Measurements from ENCODE around the gene UQCRQ. TPM values are rescaled to one million over a fixed set of nuclear protein-coding genes. Genes with fewer than 3 reads are reported as not detected.

UQCRQ gene
- total and polyA plus RNA-seq, 9 of the 15 experiments (the other 6 are each of a cell fraction or from before 2014, with no cell fraction given), result 235 to 2,421 (median 883) TPM

GRCh38 chr5:132830436-132831094 lies 35.9 kb upstream of the UQCRQ start, which contains the start of gene SHROOM1 (continued):
- TF ChIP-seq ZHX1 (conservative IDR thresholded peaks at IDR 0.05; ENCODE audit: low read length) (no peak), MEIS2 (IDR thresholded peaks at IDR 0.05; ENCODE audit: partially characterized antibody) (no peak), TAF9B (IDR thresholded peaks at IDR 0.05; ENCODE audit: partially characterized antibody) (no peak), ZNF764 (CRISPR knock-in tag; IDR thresholded peaks at IDR 0.05; ENCODE audit: low read depth) (no peak), ZMIZ1 (IDR thresholded peaks at IDR 0.05; ENCODE audit: low read depth in 2 of 2, low read length in 2 of 2) (0 out of 4 replicates have a peak, but pooled peaks of 1 of the 2 experiments have one; percentile 28), LCOR (CRISPR knock-in tag; IDR thresholded peaks at IDR 0.05) (no peak), IRF2 (CRISPR knock-in tag; IDR thresholded peaks at IDR 0.05) (no peak), MCM3 (IDR thresholded peaks at IDR 0.05) (no peak), HOMEZ (CRISPR knock-in tag; IDR thresholded peaks at IDR 0.05) (no peak), ZBTB7A (IDR thresholded peaks at IDR 0.05; ENCODE audit: borderline replicate concordance, control insufficient read depth, low read depth, low read length) (no peak), ZKSCAN8 (CRISPR knock-in tag; IDR thresholded peaks at IDR 0.05) (no peak), CEBPG (CRISPR knock-in tag; IDR thresholded peaks at IDR 0.05) (no peak), CEBPG (tag; conservative IDR thresholded peaks at IDR 0.05 in 1 of 2, IDR thresholded peaks at IDR 0.05 in 1 of 2) (no peak), KAT7 (CRISPR knock-in tag; IDR thresholded peaks at IDR 0.05; ENCODE audit: borderline replicate concordance) (peak; percentile 55; the same call in 1 of the 2 replicates), FOXP1 (CRISPR knock-in tag; IDR thresholded peaks at IDR 0.05) (peak; percentile 58; the same call in 1 of the 2 replicates), SIX5 (IDR thresholded peaks at IDR 0.05; ENCODE audit: borderline replicate concordance in 1 of 2, insufficient read depth in 1 of 2, low read depth in 1 of 2, low read length in 2 of 2) (no peak), STAT5A (IDR thresholded peaks at IDR 0.05; ENCODE audit: borderline replicate concordance, low read length) (no peak), SREBF2 (CRISPR knock-in tag; IDR thresholded peaks at IDR 0.05) (no peak), PTRF (tag; IDR thresholded peaks at IDR 0.05) (no peak), TSC22D4 (tag; IDR thresholded peaks at IDR 0.05) (no peak), EWSR1 (IDR thresholded peaks at IDR 0.05; ENCODE audit: borderline replicate concordance, low read depth, partially characterized antibody) (no peak)
